K562 (cell line): ENCODE data around the gene ERCC4. TPM values are rescaled to one million over a fixed set of nuclear protein-coding genes. Genes with fewer than 3 reads are reported as not detected.

ENCODE experiments used
- ARID1B ChIP-seq: fragments of 450-650 bp; IDR thresholded peaks from 2 replicates; pipeline ENCODE4 v1.6.1; 2016; ENCODE audit warnings: antibody characterized with exemption, mild to moderate bottlenecking, inconsistent platforms
- BRF1 ChIP-seq: IDR thresholded peaks from 3 replicates; pipeline ENCODE4 v1.6.1; 2011; ENCODE audit warnings: borderline replicate concordance, mild to moderate bottlenecking; ENCODE audit not compliant: insufficient read length; ENCODE audit errors: extremely low read depth
- EP300 ChIP-seq: IDR thresholded peaks from 2 replicates; pipeline ENCODE4 v1.6.1; 2012; ENCODE audit warnings: low read length, improper control_type of control experiment
- HES1 ChIP-seq: fragments of 450-650 bp; IDR thresholded peaks from 2 replicates; pipeline ENCODE4 v1.6.1; 2016; ENCODE audit warnings: low read depth, mild to moderate bottlenecking, moderate library complexity
- HMGN3 ChIP-seq: IDR thresholded peaks from 2 replicates; pipeline ENCODE4 v1.6.1; 2011; ENCODE audit warnings: borderline replicate concordance, low read depth, mild to moderate bottlenecking, mixed read lengths, low read length; ENCODE audit not compliant: insufficient read length; ENCODE audit errors: extremely low read depth
- NFRKB ChIP-seq: fragments of 450-650 bp; IDR thresholded peaks from 2 replicates; pipeline ENCODE4 v1.6.1; 2016; ENCODE audit warnings: low read depth
- POLR2G ChIP-seq: fragments of 200-400 bp; formaldehyde crosslinking; IDR thresholded peaks from 2 replicates; pipeline ENCODE4 v1.6.1; 2017; ENCODE audit warnings: low read depth, mild to moderate bottlenecking, antibody characterized with exemption, low read length, moderate library complexity
- RBM22 ChIP-seq: fragments of 200-400 bp; formaldehyde crosslinking; IDR thresholded peaks from 2 replicates; pipeline ENCODE4 v1.6.1; 2018; ENCODE audit warnings: low read length, low read depth; ENCODE audit not compliant: poor library complexity, severe bottlenecking
- SMARCB1 ChIP-seq: IDR thresholded peaks from 2 replicates; pipeline ENCODE4 v1.6.1; 2011; ENCODE audit warnings: improper control_type of control experiment, low read depth; ENCODE audit not compliant: insufficient read length
- SNRNP70 ChIP-seq: fragments of 200-400 bp; formaldehyde crosslinking; optimal IDR thresholded peaks from 2 replicates; pipeline ENCODE3; 2017; ENCODE audit warnings: low read depth, low read length
- ZNF589 ChIP-seq: fragments of 200-800 bp; sonication (Bioruptor generic); IDR thresholded peaks from 2 replicates; pipeline ENCODE4 v1.6.1; 2016; ENCODE audit warnings: low read depth, missing genetic modification characterization, missing compliant biosample characterization
- ZNF592 ChIP-seq: fragments of 450-650 bp; IDR thresholded peaks from 2 replicates; pipeline ENCODE4 v1.6.1; 2017; ENCODE audit warnings: antibody characterized with exemption, mild to moderate bottlenecking
- ZNF764 ChIP-seq: fragments of 250-450 bp; sonication (Bioruptor Pico); IDR thresholded peaks from 2 replicates; pipeline ENCODE4 v1.4.0; 2020; ENCODE audit warnings: low read depth, mild to moderate bottlenecking, moderate library complexity
- polyA plus RNA-seq, 8 experiments: library from polyadenylated mRNA; depleted of rRNA in 4 of 8; stranded (reverse) in 5 of 8; unstranded in 3 of 8; fragments of >200 nt; fragmentation: Nextera tagmentation in 2 of 8; fragmentation: Illumina TruSeq in 1 of 8; extraction: Ambion mirVana in 2 of 8; extraction: Trizol in 1 of 8; gene quantifications; 2 replicates each; pipeline versions ENCODE4 v1.2.1 to v1.2.3, GENCODE V29; 2011 to 2014; ENCODE audit warnings: inconsistent platforms in 1 of 8, missing spikeins in 1 of 8
- total RNA-seq, 7 experiments: library from RNA; depleted of rRNA in 6 of 7; stranded (reverse); fragments of >200 nt in 6 of 7; fragmentation: Illumina TruSeq in 2 of 7; extraction: Trizol in 2 of 7; gene quantifications; 2 replicates each; pipeline versions ENCODE4 v1.2.1 to v1.2.3, GENCODE V29; 2011 to 2021; ENCODE audit warnings: low replicate concordance in 1 of 7
- TF ChIP-seq, protein P1 (sequence below): fragments of 250-450 bp; sonication (Bioruptor Pico); IDR thresholded peaks from 2 replicates; pipeline ENCODE4 v1.4.0; 2020; ENCODE audit warnings: mild to moderate bottlenecking, moderate library complexity
- TF ChIP-seq, protein P2 (sequence below): sonication (generic); formaldehyde crosslinking; IDR thresholded peaks from 2 replicates; pipeline ENCODE4 v1.4.0; 2020; ENCODE audit warnings: mild to moderate bottlenecking, missing genetic modification reagents
- TF ChIP-seq, protein P3 (sequence below): IDR thresholded peaks from 2 replicates; pipeline ENCODE4 v1.6.1; 2011; ENCODE audit warnings: borderline replicate concordance, low read depth, mild to moderate bottlenecking, moderate library complexity, low read length; ENCODE audit not compliant: insufficient read depth, poor library complexity, severe bottlenecking

The ERCC4 gene
- total and polyA plus RNA-seq, 9 of the 15 experiments (the other 6 are each of a cell fraction or from before 2014, with no cell fraction given): 3.7 to 10.5 (median 6.0) TPM

DNA sequence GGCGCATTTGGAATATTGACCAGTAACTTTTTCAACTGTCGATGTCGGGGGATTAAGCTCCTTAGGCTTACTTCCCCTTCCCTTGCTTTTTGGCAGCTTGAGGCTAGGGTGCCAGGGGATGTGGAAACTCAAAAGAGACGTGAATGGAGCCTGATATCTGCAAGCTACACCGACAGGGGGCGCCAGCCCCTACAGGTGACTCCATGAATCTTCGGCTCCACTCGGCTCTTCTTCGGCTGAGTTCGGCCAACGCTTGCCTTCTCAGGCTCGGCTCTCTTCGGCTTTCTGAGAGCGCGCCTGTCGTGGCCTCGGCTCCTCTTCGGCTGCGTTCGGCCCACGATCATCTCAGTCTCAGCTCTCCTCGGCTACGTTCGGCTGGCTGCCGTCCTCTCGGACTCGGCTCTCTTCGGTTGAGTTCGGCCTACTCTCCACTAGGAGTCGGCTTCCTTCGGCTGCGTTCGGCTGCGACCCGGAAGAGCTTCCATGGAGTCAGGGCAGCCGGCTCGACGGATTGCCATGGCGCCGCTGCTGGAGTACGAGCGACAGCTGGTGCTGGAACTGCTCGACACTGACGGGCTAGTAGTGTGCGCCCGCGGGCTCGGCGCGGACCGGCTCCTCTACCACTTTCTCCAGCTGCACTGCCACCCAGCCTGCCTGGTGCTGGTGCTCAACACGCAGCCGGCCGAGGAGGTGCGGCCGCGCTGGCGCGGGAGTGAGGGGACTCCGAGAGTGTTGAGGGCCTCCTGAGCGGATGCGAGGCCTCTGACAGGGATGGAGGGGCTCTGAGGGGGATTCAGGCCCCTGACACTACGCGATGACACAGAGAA lies at the start of gene ERCC4 (continued):
- TF ChIP-seq, protein P1, sequence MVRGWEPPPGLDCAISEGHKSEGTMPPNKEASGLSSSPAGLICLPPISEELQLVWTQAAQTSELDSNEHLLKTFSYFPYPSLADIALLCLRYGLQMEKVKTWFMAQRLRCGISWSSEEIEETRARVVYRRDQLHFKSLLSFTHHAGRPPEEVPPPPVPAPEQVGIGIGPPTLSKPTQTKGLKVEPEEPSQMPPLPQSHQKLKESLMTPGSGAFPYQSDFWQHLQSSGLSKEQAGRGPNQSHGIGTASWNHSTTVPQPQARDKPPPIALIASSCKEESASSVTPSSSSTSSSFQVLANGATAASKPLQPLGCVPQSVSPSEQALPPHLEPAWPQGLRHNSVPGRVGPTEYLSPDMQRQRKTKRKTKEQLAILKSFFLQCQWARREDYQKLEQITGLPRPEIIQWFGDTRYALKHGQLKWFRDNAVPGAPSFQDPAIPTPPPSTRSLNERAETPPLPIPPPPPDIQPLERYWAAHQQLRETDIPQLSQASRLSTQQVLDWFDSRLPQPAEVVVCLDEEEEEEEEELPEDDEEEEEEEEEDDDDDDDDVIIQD (CRISPR knock-in tag): no peak
- TF ChIP-seq, protein P2, sequence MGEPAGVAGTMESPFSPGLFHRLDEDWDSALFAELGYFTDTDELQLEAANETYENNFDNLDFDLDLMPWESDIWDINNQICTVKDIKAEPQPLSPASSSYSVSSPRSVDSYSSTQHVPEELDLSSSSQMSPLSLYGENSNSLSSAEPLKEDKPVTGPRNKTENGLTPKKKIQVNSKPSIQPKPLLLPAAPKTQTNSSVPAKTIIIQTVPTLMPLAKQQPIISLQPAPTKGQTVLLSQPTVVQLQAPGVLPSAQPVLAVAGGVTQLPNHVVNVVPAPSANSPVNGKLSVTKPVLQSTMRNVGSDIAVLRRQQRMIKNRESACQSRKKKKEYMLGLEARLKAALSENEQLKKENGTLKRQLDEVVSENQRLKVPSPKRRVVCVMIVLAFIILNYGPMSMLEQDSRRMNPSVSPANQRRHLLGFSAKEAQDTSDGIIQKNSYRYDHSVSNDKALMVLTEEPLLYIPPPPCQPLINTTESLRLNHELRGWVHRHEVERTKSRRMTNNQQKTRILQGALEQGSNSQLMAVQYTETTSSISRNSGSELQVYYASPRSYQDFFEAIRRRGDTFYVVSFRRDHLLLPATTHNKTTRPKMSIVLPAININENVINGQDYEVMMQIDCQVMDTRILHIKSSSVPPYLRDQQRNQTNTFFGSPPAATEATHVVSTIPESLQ: no peak
- TF ChIP-seq HES1 (no peak), EP300 (no peak), RBM22 (no peak), SNRNP70 (no peak), POLR2G (peak; percentile 96), ZNF589 (no peak), ARID1B (no peak), ZNF592 (no peak), SMARCB1 (no peak), BRF1 (no peak), NFRKB (no peak), ZNF764 (CRISPR knock-in tag) (no peak), HMGN3 (peak; percentile 47)
- TF ChIP-seq, protein P3, sequence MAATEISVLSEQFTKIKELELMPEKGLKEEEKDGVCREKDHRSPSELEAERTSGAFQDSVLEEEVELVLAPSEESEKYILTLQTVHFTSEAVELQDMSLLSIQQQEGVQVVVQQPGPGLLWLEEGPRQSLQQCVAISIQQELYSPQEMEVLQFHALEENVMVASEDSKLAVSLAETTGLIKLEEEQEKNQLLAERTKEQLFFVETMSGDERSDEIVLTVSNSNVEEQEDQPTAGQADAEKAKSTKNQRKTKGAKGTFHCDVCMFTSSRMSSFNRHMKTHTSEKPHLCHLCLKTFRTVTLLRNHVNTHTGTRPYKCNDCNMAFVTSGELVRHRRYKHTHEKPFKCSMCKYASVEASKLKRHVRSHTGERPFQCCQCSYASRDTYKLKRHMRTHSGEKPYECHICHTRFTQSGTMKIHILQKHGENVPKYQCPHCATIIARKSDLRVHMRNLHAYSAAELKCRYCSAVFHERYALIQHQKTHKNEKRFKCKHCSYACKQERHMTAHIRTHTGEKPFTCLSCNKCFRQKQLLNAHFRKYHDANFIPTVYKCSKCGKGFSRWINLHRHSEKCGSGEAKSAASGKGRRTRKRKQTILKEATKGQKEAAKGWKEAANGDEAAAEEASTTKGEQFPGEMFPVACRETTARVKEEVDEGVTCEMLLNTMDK: peak; percentile 61
